NCI-H226 (cell line): Measurements from ENCODE around the gene ZNF414.
A peak's percentile ranks its signal among the peaks of the same experiment; 100 is the strongest.
"Not testable (repeated sequence)": the region's sequence is repeated elsewhere in the genome, so short reads cannot be mapped to it uniquely, and the experiment has no call there.

ENCODE experiments used
- DNase-seq: peaks from one replicate; pipeline ENCODE4 v3.0.0-alpha.2; 2015

The ZNF414 gene, protein sequence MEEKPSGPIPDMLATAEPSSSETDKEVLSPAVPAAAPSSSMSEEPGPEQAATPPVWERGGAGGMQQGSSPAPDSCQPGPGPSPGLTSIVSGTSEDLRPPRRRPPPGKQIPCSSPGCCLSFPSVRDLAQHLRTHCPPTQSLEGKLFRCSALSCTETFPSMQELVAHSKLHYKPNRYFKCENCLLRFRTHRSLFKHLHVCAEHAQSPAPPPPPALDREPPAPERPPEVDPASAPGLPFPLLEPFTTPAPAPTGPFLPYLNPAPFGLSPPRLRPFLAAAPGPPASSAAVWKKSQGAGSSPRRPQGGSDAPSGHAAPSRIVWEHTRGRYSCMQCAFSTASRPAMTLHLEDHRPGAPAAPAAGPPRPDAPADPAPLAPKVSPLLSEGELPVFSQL

DNA sequence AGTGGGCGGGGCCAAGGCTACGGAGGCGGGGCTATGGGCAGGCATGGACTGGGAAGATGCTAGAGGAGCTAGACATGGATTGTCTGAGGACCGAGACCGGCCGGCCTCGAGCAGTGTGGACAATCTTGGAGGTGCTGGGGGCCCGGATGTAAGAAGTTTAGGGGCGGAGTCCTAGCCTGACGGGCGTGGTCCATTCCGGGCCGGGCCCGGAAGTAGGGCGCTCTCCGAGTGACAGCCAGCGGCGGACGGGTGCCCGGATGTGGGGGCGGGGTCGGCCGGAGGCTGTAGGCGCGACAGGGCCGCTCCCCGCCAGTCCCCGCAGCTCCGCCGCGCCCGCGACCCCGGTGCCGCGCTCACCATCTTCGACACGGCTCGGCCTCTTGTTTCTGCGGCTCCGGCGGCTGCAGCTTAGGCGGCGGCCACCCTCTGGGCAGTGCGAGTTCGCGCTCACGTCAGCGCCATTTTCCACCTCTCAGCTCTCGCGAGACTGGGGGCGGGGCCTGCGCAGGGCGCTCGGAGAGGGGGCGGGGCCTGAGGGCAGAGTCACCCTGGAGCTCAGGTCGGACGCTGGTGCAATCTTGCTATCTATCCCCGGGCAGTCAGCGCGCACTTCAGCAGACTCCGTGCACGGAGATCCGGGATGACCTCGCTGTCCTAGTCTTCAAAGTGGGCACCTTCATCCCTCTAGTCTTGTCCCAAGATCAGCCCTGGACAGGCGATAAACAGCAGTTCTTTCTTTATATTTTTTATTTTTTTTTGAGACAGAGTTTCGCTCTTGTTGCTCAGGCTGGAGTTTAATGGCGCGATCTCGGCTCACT is at the start of gene ZNF414:
ZNF414 (minus strand) TSS at position 481 of the 818 bp plus-strand sequence; CDS start at position 360, 121 bp downstream.
- DNase-seq: peak; percentile 95

DNA sequence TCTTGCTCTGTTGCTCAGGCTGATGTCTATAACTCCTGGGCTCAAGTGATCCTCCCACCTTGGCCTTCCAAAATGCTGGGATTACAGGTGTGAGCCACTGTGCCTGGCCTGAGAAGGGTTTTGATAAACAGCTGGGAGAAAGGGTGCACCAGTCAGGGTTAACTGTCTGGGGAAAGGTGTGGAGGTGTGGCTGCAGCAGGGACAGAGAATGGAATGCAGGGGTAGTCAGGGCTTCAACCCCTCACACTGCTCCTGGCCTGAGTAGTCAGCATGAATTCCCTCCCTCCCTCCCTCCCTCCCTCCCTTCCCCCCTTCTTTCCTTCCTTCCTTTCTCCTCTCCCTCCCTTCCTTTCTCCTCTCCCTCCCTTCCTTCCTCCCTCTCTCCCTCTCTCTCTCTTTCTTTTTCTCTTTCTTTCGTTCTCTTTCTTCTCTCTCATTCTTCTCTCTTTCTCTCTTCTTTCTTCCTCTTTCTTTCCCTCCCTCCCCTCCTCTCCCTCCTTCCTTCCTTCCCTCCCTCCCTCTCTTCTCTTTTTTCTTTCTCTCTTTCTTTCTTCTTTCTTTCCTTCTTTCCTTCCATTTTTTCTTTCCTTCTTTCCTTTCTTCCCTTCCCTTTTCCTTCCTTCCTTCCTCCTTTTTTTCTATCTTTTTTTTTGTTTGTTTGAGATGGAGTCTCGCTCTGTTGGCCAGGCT is 47.3 kb upstream of the ZNF414 start:
- no peak for DNase-seq

DNA sequence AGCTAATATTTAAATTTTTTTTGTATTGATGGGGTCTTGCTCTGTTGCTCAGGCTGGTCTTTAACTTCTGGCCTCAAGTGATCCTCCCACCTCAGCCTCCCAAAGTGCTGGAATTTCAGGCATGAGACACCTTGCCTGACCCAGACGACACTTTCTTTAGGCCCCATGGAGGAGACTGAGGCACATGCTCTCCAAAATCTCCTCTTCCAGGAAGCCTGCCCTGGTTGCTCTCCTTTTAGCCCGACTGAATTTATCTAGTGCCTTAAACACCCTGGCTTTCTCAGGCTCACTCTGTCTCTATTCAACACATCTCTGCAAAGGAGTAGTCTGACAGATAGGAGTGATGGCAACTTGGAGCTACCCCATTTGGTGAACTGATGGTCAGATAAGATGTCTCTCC is 44.4 kb upstream of the ZNF414 start:
- no peak for DNase-seq

DNA sequence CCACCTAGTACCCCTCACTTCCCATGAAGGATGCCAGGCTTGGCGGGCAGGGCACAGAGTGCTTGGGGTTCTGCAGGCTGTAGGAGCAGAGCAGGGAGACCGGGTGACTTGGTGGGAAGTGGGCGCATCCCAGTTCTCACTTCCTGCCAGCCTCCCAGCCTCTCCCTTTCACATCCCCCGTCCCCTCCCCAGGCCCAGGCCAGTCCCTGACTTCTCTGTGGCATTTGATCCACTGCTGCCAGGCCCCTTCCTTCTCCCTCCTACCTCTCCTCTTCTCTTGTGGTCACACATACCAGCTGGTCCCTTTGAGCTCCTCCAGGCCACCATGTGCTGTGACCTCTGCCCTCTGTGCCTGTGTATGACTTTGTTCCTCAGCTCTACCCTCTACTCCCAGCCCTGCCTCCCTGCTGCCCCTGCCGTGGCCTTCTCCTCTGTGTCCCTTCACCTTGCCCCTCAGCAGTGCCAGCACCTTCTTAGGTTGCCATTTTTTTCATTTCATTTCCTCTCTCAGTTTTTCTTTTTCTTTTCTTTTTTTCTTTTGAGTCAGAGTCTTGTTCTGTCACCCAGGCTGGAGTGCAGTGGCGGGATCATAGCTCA is 43.8 kb upstream of the ZNF414 start:
- DNase-seq: no peak

DNA sequence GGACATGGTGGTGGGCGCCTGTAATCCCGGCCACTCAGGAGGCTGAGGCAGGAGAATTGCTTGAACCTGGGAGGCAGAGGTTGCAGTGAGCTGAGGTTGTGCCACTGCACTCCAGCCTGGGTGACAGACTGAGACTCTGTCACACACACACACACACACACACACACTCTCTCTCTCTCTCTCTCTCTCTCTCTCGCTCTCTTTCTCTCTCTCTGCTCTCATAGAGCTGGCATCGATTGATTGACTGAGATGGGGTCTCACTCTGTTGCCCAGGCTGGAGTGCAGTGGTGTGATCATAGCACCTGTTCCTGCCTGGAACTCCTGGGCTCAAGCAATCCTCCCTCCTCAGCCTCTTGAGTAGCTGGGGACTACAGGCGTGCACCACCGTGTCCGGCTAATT is 39.8 kb upstream of the ZNF414 start:
- not testable (repeated sequence) for DNase-seq

DNA sequence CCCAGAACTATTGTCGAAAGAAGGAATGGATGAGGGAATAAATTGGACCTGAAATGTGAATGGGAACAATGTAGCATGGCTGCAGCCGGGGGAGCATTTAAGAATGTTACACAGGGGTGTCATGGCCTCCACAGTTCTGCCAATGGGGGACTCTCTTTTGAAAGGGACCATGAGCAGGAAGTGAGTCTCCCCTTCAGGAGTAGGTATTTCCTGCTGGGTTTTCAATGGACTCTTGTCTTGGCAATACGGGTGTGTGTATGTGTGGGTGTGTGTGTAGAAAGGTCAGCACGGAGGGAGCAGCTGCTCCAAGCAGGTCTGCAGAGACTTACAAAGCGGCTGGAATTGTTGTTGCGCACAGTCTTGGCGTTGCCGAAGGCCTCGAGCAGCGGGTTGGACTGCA is 38.8 kb upstream of the ZNF414 start:
- peak; percentile 36 for DNase-seq

DNA sequence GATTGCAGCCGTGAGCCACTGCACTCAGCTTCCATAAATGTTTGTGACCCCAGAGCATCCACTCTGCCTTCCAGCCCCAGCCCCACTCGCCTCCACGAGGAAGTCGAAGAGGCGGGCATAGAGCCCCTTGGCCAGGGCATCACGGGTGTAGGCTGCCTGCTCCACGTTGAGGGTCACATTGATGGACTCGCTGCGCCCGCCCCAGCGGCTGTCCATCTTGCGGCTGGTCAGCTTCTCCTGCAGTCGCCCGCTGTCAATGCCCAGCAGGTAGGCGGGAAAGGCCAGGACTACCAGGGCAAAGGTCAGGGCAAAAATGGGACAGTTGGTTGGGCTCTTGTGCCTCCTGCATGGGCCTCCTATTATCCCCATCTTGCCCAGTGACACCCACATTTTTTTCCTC is 36.1 kb upstream of the ZNF414 start:
- DNase-seq: no peak

DNA sequence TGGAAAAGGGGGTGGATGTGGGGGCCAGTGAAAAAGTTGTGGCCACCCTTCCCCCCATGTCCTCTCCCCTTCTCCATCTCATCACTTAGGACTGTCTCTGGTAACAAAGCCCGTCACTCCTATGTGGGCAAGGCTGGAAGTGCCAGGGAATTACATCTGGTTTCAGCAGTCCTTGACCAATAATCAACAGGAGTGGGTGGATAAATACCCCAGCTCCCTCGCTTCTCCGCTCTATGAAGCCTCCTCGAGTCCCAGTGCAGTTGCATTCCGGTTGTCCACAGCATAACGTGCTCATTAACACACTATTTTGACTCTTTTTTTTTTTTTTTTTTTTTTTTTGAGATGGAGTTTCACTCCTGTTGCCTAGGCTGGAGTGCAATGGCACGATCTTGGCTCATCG is 31.8 kb upstream of the ZNF414 start:
- no peak for DNase-seq

DNA sequence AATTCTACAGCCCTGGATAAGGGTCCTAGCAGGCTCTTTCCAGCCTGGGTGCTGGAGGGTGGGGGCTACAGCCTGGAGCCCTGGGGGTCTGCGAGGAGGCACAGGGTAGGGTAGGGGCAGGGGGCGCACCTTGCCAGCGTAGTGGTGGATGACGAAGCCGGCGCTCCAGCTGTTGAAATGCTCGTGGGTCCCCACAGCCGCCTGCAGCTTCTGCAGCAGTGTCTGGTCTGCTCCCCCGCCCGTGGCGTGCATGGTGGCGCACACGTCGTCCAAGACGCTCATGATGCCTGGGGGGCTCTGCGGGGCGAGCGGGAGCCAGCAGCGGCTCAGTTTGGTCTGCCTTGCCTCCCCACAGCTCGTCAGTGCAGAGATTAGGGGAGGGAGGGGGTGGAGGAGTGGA is 30.2 kb upstream of the ZNF414 start:
- DNase-seq: no peak

DNA sequence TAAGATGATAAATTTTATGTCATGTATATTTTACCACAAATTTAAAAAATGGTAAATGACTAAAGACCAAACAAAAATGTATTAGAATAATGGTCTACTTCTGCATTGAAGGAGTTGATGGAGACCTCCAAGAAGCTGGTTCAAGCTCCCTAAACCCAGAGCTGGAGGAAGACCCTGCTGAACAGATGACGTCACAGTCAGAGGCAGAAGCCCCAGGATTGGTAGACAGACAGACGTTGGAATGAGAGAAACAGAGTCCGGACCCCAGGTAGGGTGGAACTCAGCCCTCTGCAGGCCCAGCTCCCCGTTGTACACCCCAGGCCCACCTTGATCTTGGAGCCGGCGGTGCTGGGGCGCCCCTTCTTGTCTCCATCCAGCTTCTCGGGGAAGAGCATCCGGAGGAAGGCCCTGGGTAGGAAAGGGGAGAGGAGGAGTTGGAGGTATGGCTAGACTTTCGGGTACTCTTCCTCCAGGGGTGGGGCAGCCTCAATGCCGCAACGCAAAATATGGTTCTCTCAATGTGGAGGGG is 25.7 kb upstream of the ZNF414 start:
- DNase-seq: no peak

DNA sequence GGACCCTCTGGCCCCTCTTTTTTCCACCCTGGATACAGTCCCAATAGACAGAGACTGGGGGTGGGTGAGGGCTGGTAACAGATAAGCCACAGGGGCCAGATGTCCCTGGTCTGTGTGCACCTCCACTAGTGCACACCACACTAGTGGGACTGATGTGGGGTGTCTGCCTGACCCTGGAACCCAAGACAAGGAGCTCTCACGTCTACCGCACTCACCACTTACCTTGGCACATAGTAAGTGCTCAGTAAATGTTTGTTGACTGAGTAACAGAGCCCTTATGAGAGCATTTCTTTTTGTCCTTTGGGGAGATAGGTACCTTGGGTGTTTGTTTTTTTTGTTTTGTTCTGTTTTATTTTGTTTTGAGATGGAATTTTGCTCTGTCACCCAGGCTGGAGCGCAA is 23.1 kb upstream of the ZNF414 start:
- no peak for DNase-seq

DNA sequence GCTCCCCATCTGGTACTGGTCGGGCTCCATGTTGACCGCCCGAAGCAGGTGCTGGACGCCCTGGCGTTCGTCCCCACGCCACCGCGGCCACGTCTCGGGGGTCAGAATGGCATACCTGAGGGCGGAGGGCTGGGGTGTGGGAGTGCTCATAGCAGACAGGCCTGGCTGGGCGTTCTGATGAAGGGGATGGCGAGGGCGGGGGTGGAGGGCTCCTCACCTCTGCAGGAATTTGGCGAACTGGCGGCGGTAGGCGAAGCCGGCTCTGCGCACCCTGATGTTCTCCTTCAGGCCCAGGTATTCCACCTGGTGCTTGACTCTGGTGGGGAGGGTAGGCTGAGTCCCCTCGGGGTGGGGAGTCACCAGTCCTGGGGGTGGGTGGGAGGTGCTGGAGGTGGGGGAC is 22.3 kb upstream of the ZNF414 start:
- no peak for DNase-seq

DNA sequence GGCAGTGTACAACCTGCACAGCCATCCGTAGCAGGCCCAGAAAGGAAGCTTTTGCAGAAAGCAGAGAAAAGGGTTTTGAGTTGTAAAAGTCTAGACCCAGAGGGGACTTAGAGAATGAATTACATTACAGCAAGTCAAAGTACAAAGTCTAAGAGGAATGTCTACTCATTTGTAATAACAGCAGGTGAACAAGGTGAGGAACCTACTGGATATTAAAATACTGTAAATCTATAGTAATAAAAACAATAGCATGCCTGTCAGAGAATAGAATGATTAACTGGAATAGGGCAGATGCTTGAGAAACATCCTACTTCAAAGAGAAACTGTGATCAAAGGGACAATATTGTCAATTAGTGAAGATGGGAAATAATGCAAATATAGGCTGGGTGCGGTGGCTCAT is 18.3 kb upstream of the ZNF414 start:
- DNase-seq: no peak

DNA sequence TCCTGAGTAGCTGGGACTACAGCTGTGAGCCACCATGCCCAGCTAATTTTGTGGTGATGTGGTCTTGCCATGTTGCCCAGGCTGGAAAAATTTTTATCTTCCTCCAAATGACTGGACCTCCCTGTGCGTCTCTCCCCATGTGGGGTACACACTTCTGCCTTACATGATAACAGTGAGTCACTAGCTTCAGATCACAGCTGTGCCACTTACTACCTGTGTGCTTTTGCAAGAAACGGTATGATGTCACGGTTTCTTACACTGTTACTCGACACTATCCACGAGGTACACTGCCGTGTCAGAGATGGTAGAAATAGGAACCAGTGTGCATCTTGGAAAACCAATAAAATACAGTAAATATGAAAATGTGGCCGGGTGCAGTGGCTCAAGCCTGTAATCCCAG is 17.5 kb upstream of the ZNF414 start:
- DNase-seq: no peak

DNA sequence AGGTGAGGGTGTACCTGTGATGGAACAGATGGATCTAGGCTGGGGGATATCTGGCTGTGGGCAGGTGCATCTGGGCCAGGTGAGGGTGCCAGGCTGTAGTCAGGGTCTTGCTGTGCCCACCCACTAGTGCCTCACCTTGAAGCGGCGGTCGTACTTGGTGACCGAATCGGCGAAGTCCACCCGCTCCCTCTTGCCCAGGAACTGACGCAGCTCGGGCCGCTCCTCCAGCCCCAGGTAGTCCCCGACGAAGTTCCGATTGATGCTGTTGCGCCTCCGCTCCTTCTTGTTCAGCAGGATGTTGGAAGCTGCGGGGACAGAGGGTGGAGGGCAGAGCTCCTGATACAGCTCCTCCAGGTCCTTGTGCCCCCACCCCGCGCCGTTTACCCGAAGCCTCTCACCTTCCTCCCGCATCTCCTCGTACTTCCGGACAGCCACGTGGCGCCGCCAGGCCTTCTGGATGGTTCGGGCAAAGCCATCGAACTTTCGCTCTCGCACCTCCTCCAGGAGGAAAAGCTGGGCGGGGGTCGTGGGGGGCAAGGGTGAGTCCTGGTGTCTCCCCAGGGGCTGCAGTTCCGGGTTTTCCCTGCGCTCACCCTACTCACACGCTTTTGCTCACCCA is 16.2 kb upstream of the ZNF414 start:
- no peak for DNase-seq

DNA sequence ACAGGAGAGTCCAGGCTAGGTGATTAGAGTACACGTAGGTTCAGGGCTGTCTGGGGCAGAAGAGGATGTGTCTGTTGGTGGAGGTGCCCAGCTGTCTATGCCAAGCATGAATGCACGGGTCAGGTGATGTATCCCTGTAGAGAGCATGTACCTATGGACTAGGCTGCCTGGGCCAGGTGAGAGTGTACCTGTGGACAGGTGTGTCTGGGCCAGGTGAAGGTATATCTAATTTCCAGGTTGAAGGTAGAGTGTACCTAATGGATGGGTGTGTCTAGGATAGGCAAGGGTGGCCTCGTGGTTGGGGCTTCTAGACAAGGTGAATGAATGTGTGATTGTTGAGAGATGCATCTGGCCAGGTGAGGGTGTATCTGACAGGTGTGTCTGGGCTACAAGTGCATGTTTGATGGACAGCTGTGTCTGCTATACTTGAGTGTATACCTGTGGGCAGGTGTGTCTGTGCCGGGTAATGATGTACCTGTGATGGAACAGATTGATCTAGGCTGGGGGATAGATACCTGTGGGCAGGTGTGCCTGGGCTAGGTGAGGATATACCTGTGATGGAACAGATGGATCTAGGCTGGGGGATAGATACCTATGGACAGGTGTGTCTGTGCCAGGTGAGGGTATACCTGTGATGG is 15.5 kb upstream of the ZNF414 start:
- DNase-seq: no peak

DNA sequence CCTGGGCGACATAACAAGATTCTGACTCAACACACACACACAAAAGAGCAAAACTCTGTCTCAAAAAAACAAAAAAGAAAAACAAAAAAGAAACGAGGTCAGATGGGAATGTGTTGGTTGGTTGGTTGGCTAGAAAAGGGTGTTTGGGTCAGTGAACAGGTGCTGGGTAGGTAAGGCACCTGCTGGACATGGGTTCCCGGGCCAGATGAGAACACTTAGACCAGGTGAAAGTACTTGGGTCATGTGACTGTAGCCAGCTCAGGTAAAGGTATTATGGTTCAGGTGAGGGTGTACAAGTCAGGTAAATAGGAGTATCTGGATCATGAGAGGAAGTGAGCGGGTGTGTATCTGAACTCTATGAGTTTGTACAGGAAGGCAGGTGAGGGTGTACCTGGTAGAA is 14.5 kb upstream of the ZNF414 start:
- DNase-seq: no peak

DNA sequence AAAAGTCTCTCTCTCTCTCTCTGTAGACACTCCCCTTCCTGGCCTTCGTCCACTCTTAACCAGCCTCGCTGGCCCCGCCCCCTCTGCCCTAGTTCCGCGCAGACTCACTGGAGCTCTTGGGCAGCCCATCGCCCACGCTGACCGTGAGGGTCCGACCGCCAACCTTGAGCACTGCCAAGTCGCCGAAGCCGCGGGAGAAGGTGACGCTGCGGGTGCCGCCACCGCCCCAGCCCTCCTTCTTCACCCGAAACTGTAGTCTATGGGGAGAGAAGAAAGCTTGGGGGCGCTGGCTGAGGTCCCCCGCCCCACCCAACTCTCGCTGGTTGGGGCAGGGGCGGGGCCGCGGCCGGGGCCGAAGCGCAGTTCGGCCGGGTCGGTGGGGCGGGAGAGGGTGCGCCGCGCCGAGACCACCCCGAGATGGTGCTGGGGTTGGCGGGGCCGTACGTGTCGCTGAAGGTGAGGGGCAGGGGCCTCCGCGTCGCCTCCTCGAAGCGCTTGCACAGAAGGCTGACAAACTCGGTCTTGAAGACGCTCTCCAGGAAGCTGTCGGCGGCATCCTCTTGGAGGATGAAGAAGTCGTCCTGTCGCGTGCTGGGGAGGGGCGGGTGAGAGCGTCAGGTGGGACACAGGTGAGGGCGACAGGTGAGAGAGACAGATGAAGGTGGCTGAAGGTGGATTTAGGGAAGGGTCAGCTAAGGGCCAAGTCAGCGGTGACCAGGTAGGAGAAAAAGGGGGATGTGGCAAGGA is 12.6 kb upstream of the ZNF414 start:
- peak; percentile 66 for DNase-seq

DNA sequence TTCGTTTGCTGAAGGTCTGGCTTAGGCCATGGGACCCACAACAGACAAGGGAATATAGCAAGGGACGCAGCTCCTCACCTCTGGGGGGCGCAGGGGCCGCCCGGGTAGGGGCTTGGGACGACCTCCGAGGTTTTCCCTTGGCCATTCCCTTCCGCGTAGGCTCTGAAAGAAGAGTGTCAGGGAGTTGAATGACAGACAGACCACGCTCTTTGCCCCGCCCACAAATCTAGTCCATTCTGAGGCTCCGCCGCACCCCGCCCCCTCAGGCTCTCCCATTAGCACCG is 11.4 kb upstream of the ZNF414 start:
- no peak for DNase-seq

DNA sequence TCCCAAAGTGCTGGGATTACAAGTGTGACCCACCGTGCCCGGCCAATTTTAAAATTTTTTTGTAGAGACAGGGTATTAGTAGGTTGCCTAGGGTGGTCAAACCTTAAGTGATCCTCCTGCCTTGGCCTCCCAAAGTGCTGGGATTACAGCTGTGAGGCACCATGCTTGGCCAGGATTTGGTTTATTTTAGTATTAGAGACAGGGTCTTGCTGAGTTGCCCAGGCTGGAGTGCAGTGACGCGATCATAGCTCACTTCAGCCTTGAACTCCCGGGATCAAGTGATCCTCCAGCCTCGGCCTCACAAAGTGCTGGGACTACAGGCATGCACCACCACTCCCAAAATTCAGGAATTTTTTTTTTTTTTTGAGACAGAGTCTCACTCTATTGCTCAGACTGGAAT is 5.4 kb upstream of the ZNF414 start:
- DNase-seq: no peak

DNA sequence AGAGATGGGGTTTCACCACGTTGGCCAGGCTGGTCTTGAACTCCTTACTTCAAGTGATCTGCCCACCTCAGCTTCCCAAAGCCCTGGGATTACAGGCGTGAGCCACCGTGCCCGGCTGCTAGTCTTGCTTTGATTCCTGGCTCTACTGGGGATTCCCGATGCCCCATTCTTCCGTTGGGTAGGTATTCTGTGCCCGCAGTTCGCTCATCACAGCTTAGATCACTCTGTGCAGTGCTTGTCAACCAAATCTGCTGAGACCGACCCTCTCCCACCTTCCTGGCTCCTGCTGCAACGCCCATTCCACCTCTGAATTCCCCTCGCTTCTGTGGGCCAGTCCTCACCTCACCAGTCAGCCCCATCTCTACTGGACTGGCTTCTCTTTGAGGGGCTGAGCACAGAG is 4.6 kb upstream of the ZNF414 start:
- no peak for DNase-seq
